ENCODE measurements around the gene ITGA1.

- TF ChIP-seq CTCF (conservative IDR thresholded peaks at IDR 0.05 in 1 of 2, IDR thresholded peaks at IDR 0.05 in 1 of 2; ENCODE audit: extremely low read depth in 1 of 2, insufficient read depth in 1 of 2, low read depth in 1 of 2, low read length in 2 of 2) (no peak), EZH2 (IDR thresholded peaks at IDR 0.05; ENCODE audit: borderline replicate concordance, low read length) (no peak)
Observed at GRCh38 chr5:52746539-52746938, 41.2 kb upstream of the ITGA1 start.
